Heart left ventricle (tissue), 13 donors: ENCODE results near the gene ATP6V0C.

Source experiments
- CTCF ChIP-seq, 12 donors: fragments of 200-600 bp; sonication (generic) in 4 of 12; IDR thresholded peaks; one replicate each; pipeline versions ENCODE4 v1.5.0 to v1.8.0; 2018 to 2022; ENCODE audit warnings: antibody characterized with exemption in 12 of 12, mild to moderate bottlenecking in 5 of 12
- POLR2A ChIP-seq, 2 donors: fragments of 450-650 bp; IDR thresholded peaks; one replicate each; pipeline ENCODE4 v1.6.1; 2017; ENCODE audit warnings: antibody characterized with exemption in 2 of 2, mild to moderate bottlenecking in 2 of 2, moderate library complexity in 2 of 2
- donor health status: ischemic (EF 13 %, LVEDD 7.1; RV severe dilation, severe dysfunction).
- donor health status: DM: no; HTN: yes; CAD: no.
- donor health status: DM: no; HTN: no; CAD: no.
- donor health status: ischemic (EF 25% LVEDD 6.9; RV normal size, moderate dysfunction).
- donor health status: ischemic (EF 25% LVEDD 5.7; RV mildly dilated, moderate dysfunction).
- donor health status: ischemic (EF 35%, LVEDD 5.7; RV mildly dilated, moderate dysfunction).
- donor health status: nonischemic (EF 11% LVEDD 7.7; RV severe dilation, severe dysfunction).
- donor health status: DM: yes; HTN: yes; CAD: no.
- donor health status: PGD.
- donor health status: ischemic (EF 29% LVEDD 5.4; RV normal size, mild dysfunction).
- donor health status: nonischemic (EF 23%, LVEDD 6.1; RV moderate dilation, normal function).

DNA sequence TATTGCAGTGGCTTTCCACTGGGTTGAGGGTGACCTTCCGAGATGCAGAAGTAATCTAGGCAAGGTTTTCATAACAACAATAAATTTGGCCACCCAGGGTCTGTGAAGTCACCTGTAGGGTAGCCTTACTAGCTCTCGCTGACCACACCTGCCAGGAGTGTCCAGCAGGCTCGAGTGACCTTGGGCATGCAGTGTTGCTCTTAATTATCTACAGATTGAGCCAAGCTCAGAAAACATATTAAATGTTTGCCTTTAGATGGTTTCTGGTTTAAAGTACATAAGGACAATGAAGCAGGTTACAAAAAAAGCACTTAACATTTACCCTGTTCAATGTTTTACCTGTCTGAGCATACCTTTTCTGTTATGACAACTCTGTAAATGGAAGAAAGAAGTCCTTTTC is 37.0 kb upstream of the ATP6V0C start:
- no peak for TF ChIP-seq CTCF (IDR thresholded peaks at IDR 0.05)
- TF ChIP-seq POLR2A (IDR thresholded peaks at IDR 0.05): no peak
